SU-DHL-6 (cell line): Measurements from ENCODE around the gene GTF3C1.
"Not testable (repeated sequence)": the region's sequence is repeated elsewhere in the genome, so short reads cannot be mapped to it uniquely, and the experiment has no call there.

ENCODE experiments used
- H2AFZ ChIP-seq: fragments of 200-600 bp; sonication (generic); 2 replicates; pipeline ENCODE4 v1.6.1; 2014; ENCODE audit warnings: low read depth, mild to moderate bottlenecking, moderate library complexity, mixed read lengths, antibody characterized with exemption, low read length; ENCODE audit not compliant: severe bottlenecking
- H3F3A ChIP-seq: fragments of 200-600 bp; shearing (Covaris generic); 2 replicates; pipeline ENCODE4 v1.6.0; 2016; ENCODE audit warnings: antibody characterized with exemption, mild to moderate bottlenecking; ENCODE audit not compliant: insufficient read depth
- H3K27ac ChIP-seq: fragments of 200-600 bp; sonication (generic); 2 replicates; pipeline ENCODE4 v1.5.1; 2016; ENCODE audit warnings: low read depth, mild to moderate bottlenecking, low read length, moderate library complexity, mixed read lengths
- H3K27me3 ChIP-seq: fragments of 200-600 bp; sonication (generic), shearing (Covaris generic); 2 replicates; pipeline ENCODE4 v1.6.0; 2014; ENCODE audit warnings: mild to moderate bottlenecking, low read length
- H3K36me3 ChIP-seq: fragments of 200-600 bp; sonication (generic); 2 replicates; pipeline ENCODE4 v1.6.1; 2014; ENCODE audit warnings: mild to moderate bottlenecking, low read length, mixed read lengths
- H3K4me2 ChIP-seq: fragments of 300-600, 200-600 bp; shearing (Covaris generic), sonication (generic); 2 replicates; pipeline ENCODE4 v1.6.0; 2014; ENCODE audit warnings: low read length, low read depth, mild to moderate bottlenecking; ENCODE audit not compliant: poor library complexity, severe bottlenecking
- H3K4me3 ChIP-seq: fragments of 200-600 bp; sonication (generic); 2 replicates; pipeline ENCODE4 v1.5.1; 2014; ENCODE audit warnings: antibody characterized with exemption, low read length, mild to moderate bottlenecking, mixed read lengths; ENCODE audit not compliant: insufficient read depth, poor library complexity, severe bottlenecking
- H3K79me2 ChIP-seq: fragments of 200-600 bp; sonication (generic); 2 replicates; pipeline ENCODE4 v1.6.1; 2014; ENCODE audit warnings: mild to moderate bottlenecking, low read length, moderate library complexity; ENCODE audit not compliant: insufficient read depth
- H3K9ac ChIP-seq: fragments of 200-600 bp; sonication (generic); 2 replicates; pipeline ENCODE4 v1.7.0; 2014; ENCODE audit warnings: mild to moderate bottlenecking, low read length
- H3K9me2 ChIP-seq: fragments of 200-600 bp; sonication (generic); replicated peaks from 2 replicates; pipeline ENCODE4 v1.6.1; 2014; ENCODE audit warnings: low read length; ENCODE audit not compliant: insufficient read depth
- H3K9me3 ChIP-seq: fragments of 200-600 bp; sonication (generic); 2 replicates; pipeline ENCODE4 v1.6.1; 2014; ENCODE audit warnings: low read length, mixed read lengths; ENCODE audit not compliant: insufficient read depth
- H4K20me1 ChIP-seq: fragments of 200-600 bp; sonication (generic); 2 replicates; pipeline ENCODE4 v1.6.1; 2014; ENCODE audit warnings: low read depth, mild to moderate bottlenecking, antibody characterized with exemption, low read length, moderate library complexity, mixed read lengths
- EZH2phosphoT487 ChIP-seq: fragments of 200-600 bp; sonication (generic), shearing (Covaris generic); conservative IDR thresholded peaks from 2 replicates; pipeline ENCODE4 v1.6.1; 2018; ENCODE audit warnings: mild to moderate bottlenecking, antibody characterized with exemption, low read length, moderate library complexity, mixed read lengths
- TF ChIP-seq, protein P1 (sequence below): fragments of 200-600 bp; sonication (generic); IDR thresholded peaks from one replicate; pipeline ENCODE4 v1.5.1; 2017; ENCODE audit warnings: antibody characterized with exemption, mild to moderate bottlenecking, low read length, moderate library complexity; ENCODE audit not compliant: insufficient read depth, poor library complexity, severe bottlenecking

Gene GTF3C1

GRCh38 chr16:27576729-27577128 lies 27.0 kb upstream of the GTF3C1 start:
- TF ChIP-seq, protein P1, sequence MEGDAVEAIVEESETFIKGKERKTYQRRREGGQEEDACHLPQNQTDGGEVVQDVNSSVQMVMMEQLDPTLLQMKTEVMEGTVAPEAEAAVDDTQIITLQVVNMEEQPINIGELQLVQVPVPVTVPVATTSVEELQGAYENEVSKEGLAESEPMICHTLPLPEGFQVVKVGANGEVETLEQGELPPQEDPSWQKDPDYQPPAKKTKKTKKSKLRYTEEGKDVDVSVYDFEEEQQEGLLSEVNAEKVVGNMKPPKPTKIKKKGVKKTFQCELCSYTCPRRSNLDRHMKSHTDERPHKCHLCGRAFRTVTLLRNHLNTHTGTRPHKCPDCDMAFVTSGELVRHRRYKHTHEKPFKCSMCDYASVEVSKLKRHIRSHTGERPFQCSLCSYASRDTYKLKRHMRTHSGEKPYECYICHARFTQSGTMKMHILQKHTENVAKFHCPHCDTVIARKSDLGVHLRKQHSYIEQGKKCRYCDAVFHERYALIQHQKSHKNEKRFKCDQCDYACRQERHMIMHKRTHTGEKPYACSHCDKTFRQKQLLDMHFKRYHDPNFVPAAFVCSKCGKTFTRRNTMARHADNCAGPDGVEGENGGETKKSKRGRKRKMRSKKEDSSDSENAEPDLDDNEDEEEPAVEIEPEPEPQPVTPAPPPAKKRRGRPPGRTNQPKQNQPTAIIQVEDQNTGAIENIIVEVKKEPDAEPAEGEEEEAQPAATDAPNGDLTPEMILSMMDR = no peak
- no peak for TF ChIP-seq EZH2phosphoT487
- H3K4me3 ChIP-seq = no peak overlapping the region

GRCh38 chr16:27572711-27573110 lies 23.0 kb upstream of the GTF3C1 start:
- Histone ChIP-seq H3F3A (no peaks in the 10 kb centered on the region), H4K20me1 (no peaks in the 10 kb centered on the region), H3K27ac (no peak overlapping the region), H3K4me2 (no peak overlapping the region), H3K9me3 (no peaks in the 10 kb centered on the region), H3K9me2 (no peaks in the 10 kb centered on the region), H3K36me3 (no peaks in the 10 kb centered on the region), H3K4me3 (no peak overlapping the region), H3K9ac (no peak overlapping the region), H3K79me2 (no peaks in the 10 kb centered on the region), H3K27me3 (no peaks in the 10 kb centered on the region), H2AFZ (no peak overlapping the region)
- TF ChIP-seq, protein P1 = no peak
- TF ChIP-seq EZH2phosphoT487 = no peak

More at GRCh38 chr16:27576729-27577128, 27.0 kb upstream of the GTF3C1 start:
- Histone ChIP-seq H3K9me2 (no peaks in the 10 kb centered on the region), H3K27ac (no peak overlapping the region), H3K9me3 (no peaks in the 10 kb centered on the region), H3F3A (no peaks in the 10 kb centered on the region), H2AFZ (no peak overlapping the region), H3K27me3 (no peaks in the 10 kb centered on the region), H4K20me1 (no peaks in the 10 kb centered on the region), H3K79me2 (no peaks in the 10 kb centered on the region), H3K4me2 (no peak overlapping the region), H3K9ac (no peak overlapping the region), H3K36me3 (no peaks in the 10 kb centered on the region)

GRCh38 chr16:27571433-27572326 lies 22.0 kb upstream of the GTF3C1 start:
- Histone ChIP-seq H3K36me3 (no peaks in the 10 kb centered on the region), H3K27me3 (no peaks in the 10 kb centered on the region), H2AFZ (no peak overlapping the region), H3K27ac (no peak overlapping the region), H3K4me3 (no peak overlapping the region), H3K79me2 (no peaks in the 10 kb centered on the region), H3K4me2 (no peak overlapping the region), H3F3A (no peaks in the 10 kb centered on the region), H4K20me1 (no peaks in the 10 kb centered on the region), H3K9me3 (no peaks in the 10 kb centered on the region), H3K9me2 (no peaks in the 10 kb centered on the region), H3K9ac (no peak overlapping the region)
- TF ChIP-seq, protein P1 = no peak
- no peak for TF ChIP-seq EZH2phosphoT487

DNA sequence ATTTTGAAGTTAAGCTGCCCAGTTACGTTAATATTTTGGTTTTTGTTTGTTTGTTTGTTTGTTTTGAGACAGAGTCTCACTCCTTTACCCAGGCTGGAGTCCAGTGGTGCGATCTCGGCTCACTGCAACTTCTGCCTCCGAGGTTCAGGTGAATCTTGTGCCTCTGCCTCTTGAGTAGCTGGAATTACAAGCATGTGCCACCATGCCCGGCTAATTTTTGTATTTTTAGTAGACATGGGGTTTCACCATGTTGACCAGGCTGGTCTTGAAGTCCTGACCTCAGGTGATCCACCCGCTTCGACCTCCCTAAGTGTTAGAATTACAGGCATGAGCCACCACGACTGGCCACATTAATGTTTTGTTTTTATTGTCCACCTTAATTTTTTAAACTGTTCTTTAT lies 21.3 kb upstream of the GTF3C1 start:
- H3K79me2 ChIP-seq, H3K4me2 ChIP-seq, H4K20me1 ChIP-seq, H3F3A ChIP-seq, H2AFZ ChIP-seq, H3K27ac ChIP-seq, H3K27me3 ChIP-seq, H3K36me3 ChIP-seq, H3K9me3 ChIP-seq, H3K9ac ChIP-seq, H3K4me3 ChIP-seq, H3K9me2 ChIP-seq: not testable (repeated sequence)
